HG03039 (cell line): ENCODE results near the gene MAP4.
"Not testable (repeated sequence)": the region's sequence is repeated elsewhere in the genome, so short reads cannot be mapped to it uniquely, and the experiment has no call there.

Experiments
- ATAC-seq: cut with Tn5 transposase; IDR thresholded peaks from one replicate; pipeline ENCODE4 v1.9.1; 2021; ENCODE audit warnings: mild to moderate bottlenecking, moderate library complexity; ENCODE audit not compliant: unreplicated experiment

Gene MAP4

DNA sequence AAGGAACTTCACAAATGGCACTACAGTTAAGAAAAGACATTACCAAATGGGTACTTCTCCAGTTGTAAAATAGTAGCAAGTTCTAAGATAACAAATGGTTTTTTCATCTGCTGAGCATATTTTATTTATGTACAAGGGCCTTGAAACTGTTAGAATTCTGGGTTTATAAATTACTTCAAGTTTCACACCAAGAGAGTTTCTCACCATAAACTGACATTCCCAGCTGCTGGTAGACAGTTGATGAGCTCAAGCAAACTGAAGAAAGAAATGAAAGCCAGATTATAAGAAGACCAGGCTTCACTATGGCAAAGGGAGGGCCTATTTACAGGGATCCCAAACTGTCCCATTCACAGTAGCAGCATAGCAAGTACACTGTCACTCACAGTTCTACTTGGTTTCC is 113.5 kb downstream of the MAP4 start:
- ATAC-seq, result no peak

DNA sequence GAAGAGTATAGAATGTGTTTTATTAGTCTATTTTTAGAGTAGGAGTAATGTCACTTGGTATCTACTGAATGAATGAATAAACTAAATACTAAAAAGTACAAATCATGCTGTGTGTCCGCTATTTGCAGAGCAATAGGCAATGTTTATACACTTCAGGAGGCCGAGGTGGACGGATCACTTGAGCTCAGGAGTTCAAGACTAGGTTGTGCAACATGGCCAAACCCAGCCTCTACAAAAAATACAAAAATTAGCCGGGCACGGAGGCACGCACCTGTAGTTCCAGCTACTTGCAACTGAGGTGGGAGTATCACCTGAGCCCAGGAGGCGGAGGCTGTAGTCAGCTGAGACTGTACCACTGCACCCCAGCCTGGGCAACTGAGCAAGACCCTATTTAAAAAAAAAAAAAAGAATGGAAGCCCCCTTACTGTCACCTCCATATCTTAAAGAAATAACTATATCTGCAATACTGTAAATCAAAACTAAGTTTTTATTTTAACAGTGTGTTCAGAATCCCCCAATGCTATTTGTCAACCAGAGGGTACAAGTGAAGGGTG is 114.9 kb downstream of the MAP4 start:
- no peak for ATAC-seq

GRCh38 chr3:47899495-47900108 is 116.6 kb downstream of the MAP4 start:
- ATAC-seq, result no peak

DNA sequence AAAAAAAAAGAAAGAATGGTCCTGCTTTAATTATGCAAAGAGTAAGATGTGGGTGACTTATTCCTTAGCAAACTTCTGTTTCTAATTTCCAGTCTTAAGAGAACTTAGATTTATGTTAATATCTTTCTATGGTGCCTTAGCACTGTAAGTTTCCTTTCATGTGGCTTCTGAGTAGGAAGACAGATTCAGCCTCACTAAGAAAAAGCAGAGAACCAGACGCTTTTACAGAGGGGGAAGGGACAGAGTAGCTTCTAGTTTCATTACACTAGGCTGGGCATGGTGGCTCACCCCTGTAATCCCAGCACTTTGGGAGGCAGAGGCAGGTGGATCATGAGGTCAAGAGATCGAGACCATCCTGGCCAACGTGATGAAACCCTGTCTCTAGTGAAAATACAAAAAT is 118.3 kb downstream of the MAP4 start:
- ATAC-seq, result no peak

GRCh38 chr3:47896736-47897135 is 119.5 kb downstream of the MAP4 start:
- no peak for ATAC-seq

DNA sequence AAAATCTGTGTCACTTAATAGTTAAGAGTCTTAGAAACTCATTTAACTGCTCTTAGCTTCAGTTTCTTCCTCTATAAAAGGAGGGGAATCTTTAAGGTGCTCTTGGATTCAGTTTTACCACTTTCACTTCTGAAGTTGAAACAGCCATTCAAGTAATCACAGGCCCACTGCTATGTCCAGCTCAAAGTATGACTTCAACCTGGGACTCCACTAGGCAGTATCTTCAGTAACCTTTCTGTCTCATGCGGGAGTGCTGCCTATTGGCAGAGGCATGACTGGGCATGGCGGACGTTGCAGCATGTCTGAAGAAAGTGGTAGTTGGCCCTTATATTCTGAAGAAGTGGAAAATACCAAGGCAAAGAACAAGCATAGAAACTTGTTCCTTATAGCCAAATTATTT is 121.0 kb downstream of the MAP4 start:
- no peak for ATAC-seq

GRCh38 chr3:47892286-47893040 is 123.8 kb downstream of the MAP4 start:
- no peak for ATAC-seq

- no peak for ATAC-seq
These were observed 124.6 kb downstream of the MAP4 start for GRCh38 chr3:47891613-47892005.

- no peak for ATAC-seq
These were observed 125.2 kb downstream of the MAP4 start for GRCh38 chr3:47890828-47891612.

GRCh38 chr3:47890126-47890827 is 125.9 kb downstream of the MAP4 start:
- ATAC-seq, result no peak

DNA sequence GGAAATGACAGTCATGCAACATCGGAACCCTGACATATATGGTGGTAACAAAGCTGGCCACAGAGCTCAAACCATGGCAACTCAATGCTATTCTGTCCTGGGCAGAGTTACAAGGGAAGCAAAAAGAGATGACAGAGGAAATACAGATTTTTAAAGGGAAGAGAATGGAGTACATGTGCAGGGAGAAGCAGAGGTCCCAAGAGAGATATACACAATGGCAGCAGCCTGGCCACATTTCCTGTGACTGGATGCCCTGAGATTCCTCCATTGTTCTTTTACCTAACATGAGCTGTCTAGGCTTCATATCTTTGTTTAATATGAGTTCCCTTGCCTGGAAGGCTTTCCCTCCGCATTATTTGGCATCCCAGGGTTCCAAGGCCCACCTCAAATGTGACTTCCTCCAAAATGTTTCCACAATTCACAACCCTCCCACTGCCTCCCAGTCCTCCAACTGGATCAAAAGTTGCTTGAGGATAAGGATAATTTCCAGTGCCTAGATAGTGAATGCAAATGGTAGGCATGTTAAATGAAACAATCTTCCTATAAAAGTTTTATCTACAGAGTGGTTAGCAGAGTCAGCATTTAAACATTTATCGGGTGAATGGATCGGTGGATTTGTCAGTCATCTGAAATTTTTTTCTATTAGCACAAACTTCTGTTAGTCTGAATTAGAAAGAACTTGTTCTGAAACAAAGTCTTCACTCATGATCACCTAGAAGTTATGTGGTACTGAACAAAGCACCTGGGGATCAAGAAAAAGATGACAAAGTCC is 127.0 kb downstream of the MAP4 start:
- ATAC-seq, result no peak

DNA sequence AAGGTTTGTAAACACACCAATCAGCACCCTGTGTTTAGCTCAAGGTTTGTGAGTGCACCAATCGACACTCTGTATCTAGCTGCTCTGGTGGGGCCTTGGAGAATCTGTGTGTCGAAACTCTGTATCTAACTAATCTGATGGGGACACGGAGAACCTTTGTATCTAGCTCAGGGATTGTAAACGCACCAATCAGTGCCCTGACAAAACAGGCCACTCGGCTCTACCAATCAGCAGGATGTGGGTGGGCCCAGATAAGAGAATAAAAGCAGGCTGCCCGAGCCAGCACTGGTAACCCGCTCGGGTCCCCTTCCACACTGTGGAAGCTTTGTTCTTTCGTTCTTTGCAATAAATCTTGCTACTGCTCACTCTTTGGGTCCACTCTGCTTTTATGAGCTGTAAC is 128.2 kb downstream of the MAP4 start:
- ATAC-seq, result not testable (repeated sequence)

GRCh38 chr3:47885168-47885567 is 131.0 kb downstream of the MAP4 start:
- ATAC-seq, result no peak

DNA sequence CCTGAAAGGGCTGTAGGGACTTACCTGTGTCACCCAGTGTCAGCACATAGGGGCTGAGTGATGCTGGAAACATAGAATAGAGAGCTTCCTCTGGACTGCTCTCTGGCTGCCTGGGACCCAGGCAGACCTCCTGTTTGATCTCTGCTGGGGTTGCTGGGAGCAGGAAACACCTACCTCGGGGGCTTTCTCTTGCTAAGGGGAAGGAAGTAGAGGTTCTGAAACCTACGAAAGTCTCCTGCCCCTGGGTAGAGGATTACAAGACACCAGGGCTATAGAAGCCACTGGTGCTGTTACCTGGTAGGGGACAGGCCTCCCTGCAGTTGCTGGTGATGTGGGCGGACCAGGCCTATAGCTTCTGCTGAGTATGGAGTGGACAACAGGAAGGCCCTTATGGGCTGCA is 131.6 kb downstream of the MAP4 start:
- ATAC-seq, result no peak

DNA sequence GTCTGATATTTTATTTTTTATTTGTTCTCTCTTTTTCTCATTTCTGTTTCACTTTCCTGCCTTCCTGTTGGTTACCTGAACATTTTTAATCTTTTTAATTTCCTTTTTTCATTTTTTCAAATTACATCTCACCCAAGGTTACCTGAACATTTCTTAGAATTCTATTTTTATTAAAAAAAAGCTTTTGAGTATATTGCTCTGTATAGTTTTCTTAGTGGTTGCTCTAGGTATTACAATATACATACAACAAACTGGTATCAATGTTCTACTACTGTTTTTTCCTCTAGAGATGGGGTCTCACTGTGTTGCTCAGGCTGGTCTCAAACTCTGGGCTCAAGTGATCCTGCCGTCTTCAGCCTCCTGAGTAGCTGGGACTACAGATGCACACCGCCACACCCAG is 133.9 kb downstream of the MAP4 start:
- no peak for ATAC-seq

- ATAC-seq, result no peak
These were observed 138.5 kb downstream of the MAP4 start for GRCh38 chr3:47877719-47878118.

DNA sequence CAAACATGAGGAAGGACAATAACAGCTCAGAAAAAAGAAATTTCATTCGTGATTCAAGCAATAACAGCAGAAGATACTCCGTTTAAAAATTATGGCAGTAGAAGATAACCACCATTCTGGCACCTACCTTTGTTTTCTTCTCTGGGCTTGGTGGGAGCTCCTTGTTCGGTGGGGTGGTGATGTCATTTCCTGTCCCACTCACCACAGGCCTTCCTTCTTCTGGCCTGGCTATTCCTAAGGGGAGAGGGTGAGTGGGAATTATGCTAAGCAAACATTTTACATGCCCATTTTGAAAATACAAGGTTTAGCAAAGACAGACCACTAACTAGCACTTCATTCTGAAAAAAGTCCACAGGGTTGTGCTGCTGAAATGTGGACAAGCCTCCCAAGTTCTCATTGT is 138.9 kb downstream of the MAP4 start:
- no peak for ATAC-seq

- ATAC-seq, result no peak
These were observed 141.3 kb downstream of the MAP4 start for GRCh38 chr3:47874913-47875312.

- no peak for ATAC-seq
These were observed 141.8 kb downstream of the MAP4 start for GRCh38 chr3:47874438-47874837.

DNA sequence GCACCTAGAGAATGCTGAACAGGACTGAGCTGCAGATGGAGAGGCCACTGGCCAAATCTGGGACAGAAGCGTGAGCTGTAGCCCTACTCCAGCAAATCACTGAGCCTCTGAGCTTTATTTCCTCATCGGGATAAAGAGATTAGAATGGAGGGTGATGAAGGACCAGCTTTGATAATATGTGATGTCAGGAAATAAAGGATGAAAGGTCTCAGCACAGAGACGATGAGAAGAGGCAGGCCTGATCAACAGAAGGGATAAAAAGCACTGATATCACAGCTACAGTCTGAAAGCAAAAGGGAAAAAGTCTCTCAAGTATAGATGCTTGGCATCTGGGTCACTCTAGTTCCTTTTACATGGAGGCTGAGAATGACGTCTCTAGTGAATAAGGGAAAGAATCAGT is 143.3 kb downstream of the MAP4 start:
- no peak for ATAC-seq
